Testis (tissue), 2 donors: Measurements from ENCODE around the gene THADA.

ENCODE experiments used
- CTCF ChIP-seq, 3 experiments: fragments of 450-650 bp in 2 of 3; fragments of 200-600 bp in 1 of 3; sonication (generic) in 1 of 3; IDR thresholded peaks; one replicate each; pipeline ENCODE4 v1.5.1; 2016 to 2019; ENCODE audit warnings: antibody characterized with exemption in 3 of 3, mild to moderate bottlenecking in 2 of 3, moderate library complexity in 1 of 3
- POLR2A ChIP-seq: fragments of 450-650 bp; IDR thresholded peaks from one replicate; pipeline ENCODE4 v1.6.1; 2017; ENCODE audit warnings: antibody characterized with exemption, mild to moderate bottlenecking, moderate library complexity

- TF ChIP-seq CTCF (IDR thresholded peaks at IDR 0.05) (no peak), POLR2A (no peak)
These were observed 127.9 kb downstream of the THADA start for GRCh38 chr2:43467891-43468290.
